PFSK-1 (cell line): ENCODE results near the gene ZNF776.

Source experiments
- FOXP2 ChIP-seq: optimal IDR thresholded peaks from 2 replicates; pipeline ENCODE3; 2011; ENCODE audit warnings: borderline replicate concordance, control low read depth, inconsistent platforms; ENCODE audit not compliant: insufficient read depth; ENCODE audit errors: extremely low read length, extremely low read depth
- POLR2AphosphoS5 ChIP-seq: IDR thresholded peaks from 2 replicates; pipeline ENCODE4 v1.6.1; 2012; ENCODE audit warnings: low read depth, mild to moderate bottlenecking, control low read depth, low read length, moderate library complexity
- REST ChIP-seq, 2 experiments: IDR thresholded peaks; 2 replicates each; pipeline versions ENCODE4 v1.6.1 to v1.8.0; 2011 to 2012; ENCODE audit warnings: low read depth in 2 of 2, low read length in 2 of 2, control low read depth in 1 of 2, inconsistent platforms in 1 of 2, mild to moderate bottlenecking in 1 of 2, moderate library complexity in 1 of 2; ENCODE audit not compliant: insufficient read depth in 1 of 2
- SIN3A ChIP-seq: IDR thresholded peaks from 2 replicates; pipeline ENCODE4 v1.6.1; 2012; ENCODE audit warnings: mild to moderate bottlenecking, low read length, moderate library complexity, borderline replicate concordance; ENCODE audit not compliant: insufficient read depth
- TAF1 ChIP-seq: IDR thresholded peaks from 2 replicates; pipeline ENCODE4 v1.6.1; 2012; ENCODE audit warnings: low read length, control low read depth, borderline replicate concordance; ENCODE audit not compliant: insufficient read depth

The ZNF776 gene

DNA sequence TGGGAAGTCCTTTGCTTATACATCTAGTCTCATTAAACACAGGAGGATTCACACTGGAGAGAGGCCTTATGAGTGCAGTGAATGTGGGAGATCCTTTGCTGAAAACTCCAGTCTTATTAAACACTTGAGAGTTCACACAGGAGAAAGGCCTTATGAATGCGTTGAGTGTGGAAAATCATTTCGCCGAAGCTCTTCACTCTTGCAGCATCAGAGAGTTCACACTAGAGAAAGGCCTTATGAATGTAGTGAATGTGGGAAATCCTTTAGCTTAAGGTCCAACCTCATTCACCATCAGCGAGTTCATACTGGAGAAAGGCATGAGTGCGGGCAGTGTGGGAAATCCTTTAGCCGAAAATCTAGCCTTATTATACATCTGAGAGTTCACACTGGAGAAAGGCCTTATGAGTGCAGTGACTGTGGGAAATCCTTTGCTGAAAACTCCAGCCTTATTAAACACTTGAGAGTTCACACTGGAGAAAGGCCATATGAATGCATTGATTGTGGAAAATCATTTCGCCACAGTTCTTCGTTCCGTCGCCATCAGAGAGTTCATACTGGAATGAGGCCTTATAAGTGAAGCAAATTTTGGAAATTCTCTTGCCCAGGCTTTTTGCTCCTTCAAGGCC, 32.7 kb downstream of the ZNF776 start:
- TF ChIP-seq TAF1 = no peak
- TF ChIP-seq POLR2AphosphoS5 = no peak
- no peak for TF ChIP-seq FOXP2
- no peak for TF ChIP-seq SIN3A
- no peak for TF ChIP-seq REST (IDR thresholded peaks at IDR 0.05; ENCODE audit: insufficient read depth in 1 of 2, low read depth in 2 of 2, low read length in 2 of 2)

- TF ChIP-seq SIN3A (no peak), REST (IDR thresholded peaks at IDR 0.05; ENCODE audit: insufficient read depth in 1 of 2, low read depth in 2 of 2, low read length in 2 of 2) (no peak), FOXP2 (no peak), TAF1 (no peak), POLR2AphosphoS5 (no peak)
Observed at GRCh38 chr19:57786286-57786685, 39.7 kb downstream of the ZNF776 start.

- TF ChIP-seq REST (IDR thresholded peaks at IDR 0.05; ENCODE audit: insufficient read depth in 1 of 2, low read depth in 2 of 2, low read length in 2 of 2) (no peak), SIN3A (no peak), TAF1 (no peak), FOXP2 (no peak), POLR2AphosphoS5 (no peak)
Observed at GRCh38 chr19:57786906-57787305, 40.3 kb downstream of the ZNF776 start.

GRCh38 chr19:57788114-57788692, 41.6 kb downstream of the ZNF776 start:
- no peak for TF ChIP-seq REST (IDR thresholded peaks at IDR 0.05; ENCODE audit: insufficient read depth in 1 of 2, low read depth in 2 of 2, low read length in 2 of 2)
- TF ChIP-seq POLR2AphosphoS5 = no peak
- TF ChIP-seq FOXP2 = no peak
- no peak for TF ChIP-seq SIN3A
- no peak for TF ChIP-seq TAF1
